Spleen (tissue), 11 donors: Measurements from ENCODE around the gene SPDYC. TPM values are rescaled to one million over a fixed set of nuclear protein-coding genes. Genes with fewer than 3 reads are reported as not detected.

ENCODE experiments used
- DNase-seq: peaks from one replicate; pipeline ENCODE4 v3.0.0-alpha.2; 2020
- H3K27ac ChIP-seq, 8 donors: fragments of 200-600 bp; sonication (generic) in 7 of 8; 1 replicate in 4 of 8; 2 replicates in 4 of 8; pipeline versions ENCODE4 v1.5.0 to v1.8.0; 2016 to 2021; ENCODE audit warnings: inconsistent platforms in 4 of 8, mild to moderate bottlenecking in 4 of 8, moderate library complexity in 1 of 8
- H3K27me3 ChIP-seq, 7 donors: fragments of 200-600 bp; sonication (generic) in 6 of 7; replicated peaks in 1 of 7; 1 replicate in 4 of 7; 2 replicates in 3 of 7; pipeline versions ENCODE4 v1.5.0 to v1.8.0; 2016 to 2021; ENCODE audit warnings: inconsistent platforms in 3 of 7, mild to moderate bottlenecking in 1 of 7
- H3K36me3 ChIP-seq, 6 donors: fragments of 200-600 bp; sonication (generic) in 5 of 6; 1 replicate in 4 of 6; 2 replicates in 2 of 6; pipeline versions ENCODE4 v1.5.0 to v1.8.0; 2016 to 2021; ENCODE audit warnings: inconsistent platforms in 2 of 6
- H3K4me1 ChIP-seq, 6 donors: fragments of 200-600 bp; sonication (generic) in 5 of 6; 1 replicate in 3 of 6; 2 replicates in 3 of 6; pipeline versions ENCODE4 v1.5.0 to v1.8.0; 2016 to 2021; ENCODE audit warnings: inconsistent platforms in 3 of 6
- H3K4me3 ChIP-seq, 8 donors: fragments of 200-600 bp; sonication (generic) in 7 of 8; 1 replicate in 4 of 8; 2 replicates in 4 of 8; pipeline versions ENCODE4 v1.5.0 to v1.8.0; 2016 to 2021; ENCODE audit warnings: inconsistent platforms in 4 of 8, mild to moderate bottlenecking in 4 of 8, moderate library complexity in 2 of 8
- H3K9me3 ChIP-seq, 8 donors: fragments of 200-600 bp; sonication (generic) in 7 of 8; 1 replicate in 4 of 8; 2 replicates in 4 of 8; pipeline versions ENCODE4 v1.5.0 to v1.8.0; 2016 to 2021; ENCODE audit warnings: inconsistent platforms in 4 of 8
- POLR2A ChIP-seq, 3 donors: fragments of 450-650 bp; IDR thresholded peaks; one replicate each; pipeline ENCODE4 v1.5.1; 2017; ENCODE audit warnings: antibody characterized with exemption in 3 of 3, mild to moderate bottlenecking in 1 of 3
- POLR2AphosphoS5 ChIP-seq, 3 donors: sonication (generic); formaldehyde crosslinking; IDR thresholded peaks; one replicate each; pipeline ENCODE4 v1.5.1; 2017; ENCODE audit warnings: antibody characterized with exemption in 3 of 3
- WGBS, 5 donors: extraction: QIAGEN DNeasy Blood & Tissue Kit in 3 of 5; methylation state at CpG; one replicate each; pipeline versions ENCODE4 v1.1.5 to v1.1.7; 2013 to 2018; 5-methylcytosine and 5-hydroxymethylcytosine counted together
- intact Hi-C: fragments of 100-400 bp; cut with DNase I; formaldehyde crosslinking; loops from one replicate; pipeline ENCODE4 v1.15.0; 2023; ENCODE audit warnings: low total_unique reads
- polyA plus RNA-seq, 3 donors: library from polyadenylated mRNA; stranded (reverse); fragments of 200-250 nt; gene quantifications; one replicate each; pipeline ENCODE4 v1.2.1, GENCODE V29; 2013
- total RNA-seq, 7 donors: library from RNA; depleted of rRNA in 3 of 7; stranded (reverse); fragments of >200 nt in 3 of 7; fragmentation: NEBNext Ultra II Directional in 4 of 7; extraction: Animal tissue kit (Norgen Biotek cat#: 25700) in 4 of 7; gene quantifications; one replicate each; pipeline versions ENCODE4 v1.1.0 to v1.2.1, GENCODE V29; 2016 to 2021
- TF ChIP-seq, protein P1 (sequence below), 11 experiments: fragments of 200-600 bp in 7 of 11; fragments of 450-650 bp in 4 of 11; sonication (generic) in 4 of 11; IDR thresholded peaks in 8 of 11; conservative IDR thresholded peaks in 3 of 11; 1 replicate in 7 of 11; 2 replicates in 4 of 11; pipeline versions ENCODE4 v1.4.0 to v1.8.0; 2016 to 2021; ENCODE audit warnings: antibody characterized with exemption in 11 of 11, inconsistent platforms in 4 of 11, mild to moderate bottlenecking in 1 of 11
- donor health status: healthy with polysubstance abuse.
- donor health status: DM: no; HTN: no; CAD: no; lungs with moderate emphysema.
- donor health status: DM: no; HTN: no; CAD: no.
- donor health status: Bipolar disorder and iron deficiency.
- donor health status: healthy.
- donor health status: DM: no; HTN: no; CAD: no.
- donor health status: DM: yes; HTN: yes; CAD: no.

The SPDYC gene
- total and polyA plus RNA-seq, 10 donors, result 0.11 TPM; not detected in 9

DNA sequence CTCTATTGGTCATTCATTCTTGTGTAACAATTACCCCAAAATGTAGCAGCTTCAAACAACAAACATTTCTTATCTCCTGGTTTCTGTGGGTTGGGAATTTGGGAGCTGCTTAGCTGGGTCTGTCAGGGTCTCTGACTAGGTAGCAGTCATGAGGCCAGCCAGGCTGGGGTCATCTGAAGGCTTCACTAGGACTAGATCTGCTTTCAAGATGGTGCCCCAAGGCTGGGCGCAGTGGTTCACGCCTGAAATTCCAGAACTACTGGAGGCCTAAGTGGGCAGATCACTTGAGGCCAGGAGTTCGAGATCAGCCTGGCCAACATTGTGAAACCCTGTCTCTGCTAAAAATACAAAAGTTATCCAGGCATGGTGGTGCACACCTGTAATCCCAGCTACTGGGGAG is 13.1 kb upstream of the SPDYC start:
- H3K4me1 ChIP-seq, result peaks cover 0 to 8% (median 3%) of the 10 kb centered on the region in 6 donors
- no peaks in the 10 kb centered on the region for H3K36me3 ChIP-seq
- no peaks in the 10 kb centered on the region for H3K27me3 ChIP-seq
- DNase-seq, result peak; percentile 41
- H3K9me3 ChIP-seq, result no peaks in the 10 kb centered on the region
- WGBS, 5 donors, result 87 to 93% (median 88%) methylated on average over 3 of the region's 3 CpGs
- H3K4me3 ChIP-seq, result no peak overlapping the region
- intact Hi-C loops, result no loop called here
- no peak overlapping the region for H3K27ac ChIP-seq
- no peak for TF ChIP-seq POLR2A (IDR thresholded peaks at IDR 0.05)
- TF ChIP-seq POLR2AphosphoS5 (IDR thresholded peaks at IDR 0.05), result no peak
- TF ChIP-seq, protein P1, sequence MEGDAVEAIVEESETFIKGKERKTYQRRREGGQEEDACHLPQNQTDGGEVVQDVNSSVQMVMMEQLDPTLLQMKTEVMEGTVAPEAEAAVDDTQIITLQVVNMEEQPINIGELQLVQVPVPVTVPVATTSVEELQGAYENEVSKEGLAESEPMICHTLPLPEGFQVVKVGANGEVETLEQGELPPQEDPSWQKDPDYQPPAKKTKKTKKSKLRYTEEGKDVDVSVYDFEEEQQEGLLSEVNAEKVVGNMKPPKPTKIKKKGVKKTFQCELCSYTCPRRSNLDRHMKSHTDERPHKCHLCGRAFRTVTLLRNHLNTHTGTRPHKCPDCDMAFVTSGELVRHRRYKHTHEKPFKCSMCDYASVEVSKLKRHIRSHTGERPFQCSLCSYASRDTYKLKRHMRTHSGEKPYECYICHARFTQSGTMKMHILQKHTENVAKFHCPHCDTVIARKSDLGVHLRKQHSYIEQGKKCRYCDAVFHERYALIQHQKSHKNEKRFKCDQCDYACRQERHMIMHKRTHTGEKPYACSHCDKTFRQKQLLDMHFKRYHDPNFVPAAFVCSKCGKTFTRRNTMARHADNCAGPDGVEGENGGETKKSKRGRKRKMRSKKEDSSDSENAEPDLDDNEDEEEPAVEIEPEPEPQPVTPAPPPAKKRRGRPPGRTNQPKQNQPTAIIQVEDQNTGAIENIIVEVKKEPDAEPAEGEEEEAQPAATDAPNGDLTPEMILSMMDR (IDR thresholded peaks at IDR 0.05 in 8 of 11, conservative IDR thresholded peaks at IDR 0.05 in 3 of 11), result no peak

DNA sequence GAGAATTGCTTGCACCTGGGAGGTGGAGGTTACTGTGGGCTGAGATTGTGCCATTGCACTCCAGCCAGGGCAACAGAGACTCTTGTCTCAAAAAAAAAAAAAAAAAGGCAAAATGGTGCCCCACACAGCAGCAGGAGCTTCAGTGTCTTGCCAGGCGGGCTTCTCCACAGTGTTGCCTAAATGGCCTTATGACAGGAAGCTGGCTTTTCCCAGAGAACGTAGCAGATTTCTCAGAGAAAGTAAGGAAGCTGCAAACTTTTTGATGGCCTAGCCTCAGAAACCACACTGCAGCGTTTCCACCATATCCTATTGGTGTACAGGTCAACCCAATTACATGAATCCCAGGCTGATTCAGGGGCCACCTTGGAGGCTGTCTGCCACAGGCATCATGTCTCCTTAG is 12.7 kb upstream of the SPDYC start:
- intact Hi-C loops, result no loop called here
- H3K27ac ChIP-seq, result no peak overlapping the region
- H3K9me3 ChIP-seq, result no peaks in the 10 kb centered on the region
- H3K4me3 ChIP-seq, result no peak overlapping the region
- WGBS, 5 donors, result 36 to 64% (median 53%) methylated on average over 3 of the region's 3 CpGs
- no peaks in the 10 kb centered on the region for H3K27me3 ChIP-seq
- H3K4me1 ChIP-seq, result peaks cover 0 to 4% (median under 1%) of the 10 kb centered on the region in 6 donors
- DNase-seq, result no peak
- TF ChIP-seq, protein P1 (IDR thresholded peaks at IDR 0.05 in 8 of 11, conservative IDR thresholded peaks at IDR 0.05 in 3 of 11), result no peak
- no peak for TF ChIP-seq POLR2AphosphoS5 (IDR thresholded peaks at IDR 0.05)
- no peak for TF ChIP-seq POLR2A (IDR thresholded peaks at IDR 0.05)
- no peaks in the 10 kb centered on the region for H3K36me3 ChIP-seq

DNA sequence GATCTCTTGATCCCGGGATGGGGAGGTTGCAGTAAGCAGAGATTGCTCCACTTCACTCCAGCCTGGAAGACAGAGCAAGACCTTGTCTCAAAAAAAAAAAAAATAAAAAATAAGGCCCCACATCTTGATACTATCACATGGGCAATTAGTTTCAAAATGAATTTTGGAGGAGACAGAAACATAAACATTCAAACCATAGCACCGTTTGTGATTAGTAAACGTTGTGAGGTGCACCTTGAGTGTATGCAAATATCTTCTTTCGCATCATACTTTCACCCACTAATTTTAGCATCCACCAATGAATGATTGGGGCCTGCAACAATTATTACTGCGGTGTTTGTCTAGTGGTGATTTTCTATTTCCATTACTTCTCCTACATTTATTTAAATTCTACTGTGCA is 11.0 kb upstream of the SPDYC start:
- no peak for TF ChIP-seq POLR2A (IDR thresholded peaks at IDR 0.05)
- Histone ChIP-seq H3K4me3 (no peak overlapping the region), H3K4me1 (no peaks in the 10 kb centered on the region), H3K27me3 (no peaks in the 10 kb centered on the region), H3K27ac (no peak overlapping the region), H3K36me3 (no peaks in the 10 kb centered on the region), H3K9me3 (no peaks in the 10 kb centered on the region)
- no peak for DNase-seq
- WGBS, 5 donors, result 62 to 83% (median 69%) methylated on average over 5 of the region's 5 CpGs
- intact Hi-C loops, result no loop called here

DNA sequence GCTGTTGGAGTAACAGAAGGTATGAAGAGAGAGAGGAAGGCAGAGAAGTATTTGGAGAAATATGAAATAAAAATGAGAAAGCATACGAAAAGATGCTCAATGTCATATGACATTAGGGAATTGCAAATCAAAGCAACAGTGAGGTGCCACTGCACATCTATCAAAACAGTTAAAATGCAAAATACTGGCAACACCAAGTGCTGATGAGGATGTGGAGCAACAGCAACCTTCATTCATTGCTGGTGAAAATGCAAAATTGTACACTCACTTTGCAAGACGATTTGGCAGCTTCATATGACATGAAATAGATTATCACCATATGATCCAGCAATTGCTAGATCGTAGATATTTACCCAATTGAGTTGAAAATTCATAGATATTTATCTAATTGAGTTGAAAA is 9.4 kb upstream of the SPDYC start:
- H3K9me3 ChIP-seq, result no peaks in the 10 kb centered on the region
- H3K4me1 ChIP-seq, result no peaks in the 10 kb centered on the region
- intact Hi-C loops, result no loop called here
- H3K27me3 ChIP-seq, result no peaks in the 10 kb centered on the region
- no peak for TF ChIP-seq POLR2A (IDR thresholded peaks at IDR 0.05)
- TF ChIP-seq, protein P1 (IDR thresholded peaks at IDR 0.05 in 8 of 11, conservative IDR thresholded peaks at IDR 0.05 in 3 of 11), result no peak
- TF ChIP-seq POLR2AphosphoS5 (IDR thresholded peaks at IDR 0.05), result no peak
- no peak for DNase-seq
- no peak overlapping the region for H3K4me3 ChIP-seq
- H3K36me3 ChIP-seq, result no peaks in the 10 kb centered on the region
- no peak overlapping the region for H3K27ac ChIP-seq
- 72 to 84% (median 79%) methylated on average over 3 of the region's 3 CpGs for WGBS, 5 donors

DNA sequence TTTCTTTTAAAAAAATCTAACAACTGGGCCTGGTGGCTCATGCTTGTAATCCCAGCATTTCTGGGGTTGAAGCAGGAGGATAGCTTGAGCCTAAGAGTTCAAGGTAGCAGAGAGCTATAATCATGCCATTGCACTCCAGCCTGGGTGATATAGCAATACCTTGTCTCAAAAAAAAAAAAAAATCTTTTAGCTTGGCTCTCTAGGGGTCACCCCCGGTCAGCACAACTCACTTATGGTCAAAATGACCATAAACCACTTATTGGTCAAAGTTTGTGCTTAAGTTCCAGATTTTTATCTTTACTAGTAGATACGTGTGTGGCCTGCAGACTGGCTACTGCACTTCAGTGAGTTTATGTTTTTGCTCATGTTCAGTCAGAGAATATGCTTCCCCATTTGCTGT is 6.3 kb upstream of the SPDYC start:
- TF ChIP-seq POLR2AphosphoS5 (IDR thresholded peaks at IDR 0.05) (no peak), POLR2A (IDR thresholded peaks at IDR 0.05) (no peak)
- TF ChIP-seq, protein P1 (IDR thresholded peaks at IDR 0.05 in 8 of 11, conservative IDR thresholded peaks at IDR 0.05 in 3 of 11), result no peak
- 76 to 90% (median 80%) methylated on average over 2 of the region's 2 CpGs for WGBS, 5 donors

More for the DNA sequence above, 6.3 kb upstream of the SPDYC start:
- no peak for DNase-seq
- no peak overlapping the region for H3K4me3 ChIP-seq
- intact Hi-C loops, result no loop called here
- H3K9me3 ChIP-seq, result no peaks in the 10 kb centered on the region
- H3K27ac ChIP-seq, result no peak overlapping the region
- H3K4me1 ChIP-seq, result peaks cover 0 to 2% (median 0%) of the 10 kb centered on the region in 6 donors
- no peaks in the 10 kb centered on the region for H3K36me3 ChIP-seq
- no peaks in the 10 kb centered on the region for H3K27me3 ChIP-seq
